CD4-positive, alpha-beta T cell treated with Interleukin-15 for 1 hour (primary cell): Measurements from ENCODE around the gene GPER1.
"Not testable (repeated sequence)": the region's sequence is repeated elsewhere in the genome, so short reads cannot be mapped to it uniquely, and the experiment has no call there.

Experiments used
- DNase-seq: peaks from one replicate; pipeline ENCODE4 v3.0.0-alpha.2; 2020

The GPER1 gene

GRCh38 chr7:1104516-1105179 is 16.7 kb downstream of the GPER1 start:
- no peak for DNase-seq

DNA sequence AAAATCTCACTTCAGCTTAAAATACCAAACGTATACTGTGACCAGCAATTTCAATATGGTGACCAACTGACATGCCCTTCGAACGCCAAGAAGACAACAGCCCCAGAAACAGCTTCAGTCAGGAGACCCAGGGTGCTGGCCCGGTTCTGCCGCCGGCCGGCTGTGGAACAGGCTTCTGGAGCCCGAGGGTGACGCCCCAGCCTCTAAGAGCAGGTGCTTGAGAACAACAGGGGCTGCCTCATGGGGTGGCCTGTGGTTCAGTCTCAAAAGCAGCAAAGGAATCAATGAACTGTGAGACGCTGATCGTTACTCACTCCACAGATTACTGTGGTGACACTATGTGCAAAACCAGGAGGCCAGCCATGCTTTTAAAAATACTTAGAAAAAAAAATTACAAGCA is 17.3 kb downstream of the GPER1 start:
- DNase-seq: no peak

GRCh38 chr7:1106063-1106792 is 18.3 kb downstream of the GPER1 start:
- DNase-seq: no peak

GRCh38 chr7:1106793-1107421 is 19.0 kb downstream of the GPER1 start:
- DNase-seq: no peak

GRCh38 chr7:1108264-1108920 is 20.5 kb downstream of the GPER1 start:
- no peak for DNase-seq

GRCh38 chr7:1109581-1110310 is 21.8 kb downstream of the GPER1 start:
- no peak for DNase-seq

GRCh38 chr7:1110358-1110757 is 22.4 kb downstream of the GPER1 start:
- DNase-seq: no peak

- DNase-seq: no peak
Observed at GRCh38 chr7:1111156-1111555, 23.2 kb downstream of the GPER1 start.

- no peak for DNase-seq
Observed at GRCh38 chr7:1112109-1112508, 24.2 kb downstream of the GPER1 start.

GRCh38 chr7:1112625-1113547 is 25.0 kb downstream of the GPER1 start:
- DNase-seq: no peak

DNA sequence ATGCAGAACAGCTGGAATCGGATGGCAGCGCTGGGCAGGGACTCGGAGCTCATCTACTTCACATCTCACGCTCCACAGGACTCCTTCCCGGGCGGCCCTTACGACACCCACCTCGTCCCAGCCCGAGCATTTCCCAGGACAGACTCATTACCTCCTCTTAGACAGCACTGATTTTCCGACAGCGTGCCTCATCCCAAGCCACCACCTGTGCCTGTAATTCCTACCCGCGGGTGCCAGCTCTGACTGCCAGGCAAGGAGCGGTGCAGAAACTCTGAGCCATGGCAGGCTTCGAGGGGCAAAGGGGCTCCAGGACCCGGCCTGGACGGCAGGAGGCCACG is 25.6 kb downstream of the GPER1 start:
- DNase-seq: no peak

- no peak for DNase-seq
Observed at GRCh38 chr7:1114088-1114487, 26.2 kb downstream of the GPER1 start.

- no peak for DNase-seq
Observed at GRCh38 chr7:1114505-1114904, 26.6 kb downstream of the GPER1 start.

- DNase-seq: not testable (repeated sequence)
Observed at GRCh38 chr7:1115171-1116045, 27.5 kb downstream of the GPER1 start.

- DNase-seq: not testable (repeated sequence)
Observed at GRCh38 chr7:1116383-1117008, 28.6 kb downstream of the GPER1 start.

DNA sequence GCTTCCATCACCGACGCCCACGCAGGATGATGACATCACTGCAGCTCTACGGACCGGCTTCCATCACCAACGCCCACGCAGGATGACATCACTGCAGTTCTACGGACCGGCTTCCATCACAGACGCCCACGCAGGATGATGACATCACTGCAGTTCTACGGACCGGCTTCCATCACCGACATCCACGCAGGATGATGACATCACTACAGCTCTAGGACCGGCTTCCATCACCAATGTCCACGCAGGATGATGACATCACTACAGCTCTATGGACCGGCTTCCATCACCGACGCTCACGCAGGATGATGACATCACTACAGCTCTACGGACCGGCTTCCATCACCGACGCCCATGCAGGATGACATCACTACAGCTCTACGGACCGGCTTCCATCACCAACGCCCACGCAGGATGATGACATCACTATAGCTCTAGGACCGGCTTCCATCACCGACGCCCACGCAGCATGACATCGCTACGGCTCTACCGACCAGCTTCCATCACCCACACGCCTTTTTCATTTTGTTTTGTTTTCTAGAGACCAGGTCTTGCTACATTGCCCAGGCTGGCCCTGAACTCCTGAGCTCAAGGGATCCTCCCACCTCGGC is 29.5 kb downstream of the GPER1 start:
- DNase-seq: no peak

- DNase-seq: no peak
Observed at GRCh38 chr7:1119201-1119600, 31.3 kb downstream of the GPER1 start.

DNA sequence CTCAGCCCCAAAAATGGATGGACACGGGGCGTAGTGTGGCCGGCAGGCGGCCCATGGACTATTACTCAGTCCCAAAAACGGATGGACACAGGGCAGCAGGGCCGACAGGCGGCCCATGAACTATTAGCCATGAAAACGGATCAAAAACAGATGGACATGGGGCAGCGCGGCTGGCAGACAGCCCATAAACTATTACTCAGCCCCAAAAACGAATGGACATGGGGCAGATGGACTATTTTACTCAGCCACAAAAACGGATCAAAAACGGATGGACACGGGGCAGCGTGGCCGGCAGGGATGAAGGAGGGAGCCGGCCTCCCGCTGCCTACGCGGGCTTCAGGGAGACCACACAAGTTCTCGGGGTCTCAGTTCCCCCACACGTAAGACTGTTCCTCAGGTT is 32.9 kb downstream of the GPER1 start:
- DNase-seq: no peak

GRCh38 chr7:1121476-1121875 is 33.6 kb downstream of the GPER1 start:
- no peak for DNase-seq
